Mammary epithelial cell (primary cell): ENCODE results near the gene EPHB2.

Experiments used
- CTCF ChIP-seq, 2 donors: IDR thresholded peaks in 1 of 2; conservative IDR thresholded peaks in 1 of 2; 2 replicates each; pipeline ENCODE4 v1.5.1; 2011 to 2012; ENCODE audit warnings: inconsistent platforms in 2 of 2, low read length in 2 of 2, mild to moderate bottlenecking in 2 of 2, control low read depth in 1 of 2, low read depth in 1 of 2; ENCODE audit not compliant: insufficient read depth in 1 of 2; ENCODE audit errors: extremely low read depth in 1 of 2
- EZH2 ChIP-seq: IDR thresholded peaks from 2 replicates; pipeline ENCODE4 v1.6.1; 2012; ENCODE audit warnings: low read length, inconsistent platforms, borderline replicate concordance

GRCh38 chr1:22754824-22755223, 44.2 kb downstream of the EPHB2 start:
- TF ChIP-seq CTCF (conservative IDR thresholded peaks at IDR 0.05 in 1 of 2, IDR thresholded peaks at IDR 0.05 in 1 of 2; ENCODE audit: extremely low read depth in 1 of 2, insufficient read depth in 1 of 2, low read depth in 1 of 2, low read length in 2 of 2) (no peak), EZH2 (no peak)
